Neural cell (in vitro differentiated cells): ENCODE data around the gene TLNRD1.

ENCODE experiments used
- CTCF ChIP-seq: fragments of 450-650 bp; IDR thresholded peaks from 2 replicates; pipeline ENCODE4 v1.5.1; 2014; ENCODE audit warnings: antibody characterized with exemption, mild to moderate bottlenecking, moderate library complexity; ENCODE audit not compliant: poor library complexity, severe bottlenecking
- EP300 ChIP-seq: fragments of 450-650 bp; conservative IDR thresholded peaks from 2 replicates; pipeline ENCODE4 v1.6.1; 2014; ENCODE audit warnings: antibody characterized with exemption, mild to moderate bottlenecking, moderate library complexity; ENCODE audit not compliant: poor library complexity, severe bottlenecking
- EZH2 ChIP-seq: fragments of 200-600, 300-800 bp; shearing (Covaris generic), sonication (generic); IDR thresholded peaks from 2 replicates; pipeline ENCODE4 v1.6.1; 2014; ENCODE audit warnings: antibody characterized with exemption, low read length, borderline replicate concordance, mild to moderate bottlenecking; ENCODE audit not compliant: insufficient read depth, poor library complexity, severe bottlenecking
- MXI1 ChIP-seq: fragments of 450-650 bp; conservative IDR thresholded peaks from 2 replicates; pipeline ENCODE4 v1.6.1; 2014; ENCODE audit warnings: antibody characterized with exemption, mild to moderate bottlenecking; ENCODE audit not compliant: poor library complexity, severe bottlenecking
- POLR2AphosphoS5 ChIP-seq: IDR thresholded peaks from 2 replicates; pipeline ENCODE4 v1.6.1; 2012
- RAD21 ChIP-seq: fragments of 450-650 bp; conservative IDR thresholded peaks from 2 replicates; pipeline ENCODE4 v1.6.1; 2014; ENCODE audit warnings: antibody characterized with exemption, mild to moderate bottlenecking, moderate library complexity
- REST ChIP-seq: IDR thresholded peaks from 2 replicates; pipeline ENCODE4 v1.6.1; 2012; ENCODE audit warnings: borderline replicate concordance
- SMC3 ChIP-seq: fragments of 450-650 bp; conservative IDR thresholded peaks from 2 replicates; pipeline ENCODE4 v1.6.1; 2014; ENCODE audit warnings: antibody characterized with exemption, mild to moderate bottlenecking, moderate library complexity; ENCODE audit not compliant: poor library complexity
- TAF1 ChIP-seq: IDR thresholded peaks from 2 replicates; pipeline ENCODE4 v1.6.1; 2012; ENCODE audit warnings: low read depth

DNA sequence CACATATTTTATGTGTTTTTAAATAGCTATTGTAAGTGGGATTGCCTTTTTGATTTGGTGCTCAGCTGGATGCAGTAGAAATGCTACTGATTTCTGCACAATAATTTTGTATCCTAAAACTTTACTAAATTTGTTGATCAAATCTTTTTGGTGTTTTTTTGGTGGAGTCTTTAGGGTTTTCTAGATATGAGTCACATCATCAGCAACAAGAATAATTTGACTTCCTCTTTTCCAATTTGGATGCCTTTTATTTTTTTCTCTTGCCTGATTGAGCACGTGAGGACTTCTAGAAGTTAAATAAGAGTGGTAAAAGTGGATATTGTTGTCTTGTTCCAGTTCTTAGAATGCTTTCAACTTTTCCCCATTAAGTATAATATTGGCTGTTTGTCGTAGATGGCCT lies 51.3 kb downstream of the TLNRD1 start:
- TF ChIP-seq CTCF (no peak), SMC3 (no peak), EZH2 (no peak), EP300 (no peak), TAF1 (no peak), REST (no peak), POLR2AphosphoS5 (no peak), RAD21 (no peak), MXI1 (no peak)
